Natural killer cell (primary cell): Measurements from ENCODE around the gene KLK14. TPM values are rescaled to one million over a fixed set of nuclear protein-coding genes. Genes with fewer than 3 reads are reported as not detected.

Source experiments
- ATAC-seq, 3 donors: fragments of 150-1000 bp in 2 of 3; fragments of 200-7000 bp in 1 of 3; cut with Tn5 transposase; 1 replicate in 1 of 3; 2 replicates in 2 of 3; pipeline ENCODE4 v1.10.0; 2021; ENCODE audit warnings: mild to moderate bottlenecking in 2 of 3, moderate library complexity in 2 of 3
- DNase-seq, 2 donors: peaks; one replicate each; pipeline versions ENCODE4 v3.0.0 to v3.0.0-alpha.2; 2013 to 2021; ENCODE audit warnings: mixed read lengths in 1 of 2
- H3K27ac ChIP-seq: one replicate; pipeline ENCODE4 v1.5.1; 2013; ENCODE audit warnings: mild to moderate bottlenecking, low read length
- H3K27me3 ChIP-seq: one replicate; pipeline ENCODE4 v1.6.1; 2013; ENCODE audit warnings: low read length; ENCODE audit not compliant: control insufficient read depth, insufficient read depth
- H3K36me3 ChIP-seq: one replicate; pipeline ENCODE4 v1.6.1; 2013; ENCODE audit warnings: low read length; ENCODE audit not compliant: control insufficient read depth, insufficient read depth
- H3K4me1 ChIP-seq: one replicate; pipeline ENCODE4 v1.6.1; 2013; ENCODE audit warnings: low read length; ENCODE audit not compliant: control insufficient read depth, insufficient read depth
- H3K4me3 ChIP-seq: one replicate; pipeline ENCODE4 v1.5.1; 2013; ENCODE audit warnings: low read length
- H3K9me3 ChIP-seq: one replicate; pipeline ENCODE4 v1.6.1; 2013; ENCODE audit warnings: low read length; ENCODE audit not compliant: control insufficient read depth, insufficient read depth
- H3K27ac Mint-ChIP-seq, 2 donors: one replicate each; pipeline ENCODE4 v1.8.0; 2022; ENCODE audit warnings: mild to moderate bottlenecking in 2 of 2, mixed read lengths in 2 of 2, moderate library complexity in 1 of 2
- H3K27me3 Mint-ChIP-seq, 2 donors: one replicate each; pipeline ENCODE4 v1.8.0; 2022; ENCODE audit warnings: low read depth in 2 of 2, mixed read lengths in 2 of 2
- H3K36me3 Mint-ChIP-seq: one replicate; pipeline ENCODE4 v1.8.0; 2022; ENCODE audit warnings: mixed read lengths
- H3K4me1 Mint-ChIP-seq, 2 donors: one replicate each; pipeline ENCODE4 v1.8.0; 2022; ENCODE audit warnings: mixed read lengths in 2 of 2
- H3K4me3 Mint-ChIP-seq: one replicate; pipeline ENCODE4 v1.8.0; 2022; ENCODE audit warnings: mild to moderate bottlenecking, moderate library complexity, mixed read lengths
- H3K9me3 Mint-ChIP-seq, 2 donors: one replicate each; pipeline ENCODE4 v1.8.0; 2022; ENCODE audit warnings: mixed read lengths in 2 of 2
- CTCF ChIP-seq: fragments of 200-600 bp; IDR thresholded peaks from one replicate; pipeline ENCODE4 v1.8.0; 2022; ENCODE audit warnings: antibody characterized with exemption
- WGBS: methylation state at CpG from one replicate; pipeline ENCODE4 v1.1.7; 2013; ENCODE audit warnings: missing lambda C conversion rate; ENCODE audit not compliant: insufficient coverage; 5-methylcytosine and 5-hydroxymethylcytosine counted together
- intact Hi-C: fragments of 100-400 bp; cut with micrococcal nuclease; formaldehyde crosslinking; loops from one replicate; pipeline ENCODE4 v1.14.2; 2022
- total RNA-seq, 4 donors: library from RNA; stranded (reverse); fragments of 120-200 nt in 1 of 4; gene quantifications; one replicate each; pipeline versions ENCODE4 v1.2.3 to v1.2.4, GENCODE V29; 2013 to 2022

The KLK14 gene
- total RNA-seq, 3 donors from 2014 or later (not counting 1 experiment from before 2014, with no cell fraction given) = 0.64 to 1.3 (median 1.1) TPM

DNA sequence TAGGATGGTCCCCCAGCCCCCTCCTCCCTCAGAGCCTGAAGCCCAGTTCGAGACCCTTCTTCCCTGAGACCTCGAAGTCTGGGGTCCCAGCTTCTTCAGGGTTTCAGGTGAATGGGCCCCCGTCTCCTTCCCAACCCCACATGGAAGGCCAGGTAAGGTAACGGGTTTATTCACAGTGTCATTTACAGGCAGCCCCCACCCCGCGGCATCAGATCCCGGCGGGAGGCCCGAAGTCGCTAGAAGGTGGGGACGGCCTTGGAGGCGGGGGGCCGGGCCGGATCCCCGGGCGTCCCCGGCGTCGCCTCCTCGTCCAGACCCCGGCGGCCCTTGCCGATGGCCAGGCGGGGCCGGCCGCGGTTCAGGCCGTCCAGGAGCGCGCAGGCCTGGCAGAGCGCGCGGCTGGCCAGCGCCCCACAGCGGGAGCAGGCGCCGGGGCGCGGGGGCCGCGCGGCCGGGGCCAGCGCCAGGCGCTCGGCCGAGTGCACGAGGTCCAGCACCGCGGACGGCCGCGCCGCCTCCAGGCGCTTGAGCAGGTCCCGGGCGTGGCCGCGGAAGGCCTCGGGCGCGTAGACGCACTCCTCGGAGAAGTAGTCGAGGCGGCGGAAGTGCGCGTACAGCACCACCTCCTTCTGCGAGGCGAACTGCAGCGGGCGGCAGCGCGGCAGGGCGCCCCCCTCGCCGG is 15.8 kb upstream of the KLK14 start:
- H3K4me1 Mint-ChIP-seq = peaks cover 25 to 33% of the 10 kb centered on the region in 2 donors
- no peaks in the 10 kb centered on the region for H3K27me3 Mint-ChIP-seq
- H3K4me1 ChIP-seq = peaks cover 29% of the 10 kb centered on the region
- H3K36me3 Mint-ChIP-seq = no peaks in the 10 kb centered on the region
- peaks cover 30% of the 10 kb centered on the region for H3K36me3 ChIP-seq
- 83% methylated on average over 78 of the region's 78 CpGs for WGBS
- intact Hi-C loops = loop anchor here (10.0 kb wide), 1 partner anchor 164 kb away; no protein-coding TSS in a partner anchor
- H3K4me3 ChIP-seq = no peak overlapping the region
- no peak overlapping the region for H3K27ac ChIP-seq
- ATAC-seq (peak in 2 of 3 donors; percentile 82 to 89), DNase-seq (peak; percentile 42 to 71)
- no peak overlapping the region for H3K4me3 Mint-ChIP-seq
- no peak for TF ChIP-seq CTCF
- no peaks in the 10 kb centered on the region for H3K27me3 ChIP-seq
- H3K27ac Mint-ChIP-seq = peak overlapping the region in 1 of 2 donors; percentile 77
- no peaks in the 10 kb centered on the region for H3K9me3 Mint-ChIP-seq
- H3K9me3 ChIP-seq = no peaks in the 10 kb centered on the region

DNA sequence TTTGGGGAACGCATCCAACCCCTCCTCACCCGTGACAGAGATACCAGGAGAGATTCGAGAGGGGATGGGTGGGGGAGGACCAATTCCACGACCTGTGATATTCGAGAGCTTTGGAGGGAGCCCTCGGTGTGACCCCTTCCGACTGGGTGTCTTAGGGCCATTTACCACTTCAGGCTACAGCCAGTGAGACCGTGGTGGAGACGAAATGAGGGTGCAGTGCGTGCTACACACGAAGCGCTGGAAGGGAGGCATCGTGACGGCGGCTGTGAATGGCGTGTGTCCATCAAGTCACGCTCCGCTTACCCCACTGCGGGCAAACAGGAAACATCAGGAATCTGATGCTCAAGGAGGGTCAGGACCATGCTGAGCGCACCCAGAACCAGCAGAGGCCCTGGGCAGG is 15.1 kb upstream of the KLK14 start:
- no peak for DNase-seq
- Histone ChIP-seq H3K4me3 (no peak overlapping the region), H3K27ac (no peak overlapping the region), H3K36me3 (peaks cover 26% of the 10 kb centered on the region), H3K27me3 (no peaks in the 10 kb centered on the region), H3K4me1 (peaks cover 29% of the 10 kb centered on the region), H3K9me3 (no peaks in the 10 kb centered on the region)
- TF ChIP-seq CTCF = no peak
- peak overlapping the region in 1 of 2 donors; percentile 14 for H3K27ac Mint-ChIP-seq
- H3K4me1 Mint-ChIP-seq = peaks cover 24 to 31% of the 10 kb centered on the region in 2 donors
- 90% methylated on average over 20 of the region's 20 CpGs for WGBS
- H3K36me3 Mint-ChIP-seq = no peaks in the 10 kb centered on the region
- intact Hi-C loops = loop anchor here (10.0 kb wide), 1 partner anchor 163 kb away; no protein-coding TSS in a partner anchor
- ATAC-seq = no peak
- H3K9me3 Mint-ChIP-seq = no peaks in the 10 kb centered on the region
- no peaks in the 10 kb centered on the region for H3K27me3 Mint-ChIP-seq
- peak overlapping the region; percentile 14 for H3K4me3 Mint-ChIP-seq

DNA sequence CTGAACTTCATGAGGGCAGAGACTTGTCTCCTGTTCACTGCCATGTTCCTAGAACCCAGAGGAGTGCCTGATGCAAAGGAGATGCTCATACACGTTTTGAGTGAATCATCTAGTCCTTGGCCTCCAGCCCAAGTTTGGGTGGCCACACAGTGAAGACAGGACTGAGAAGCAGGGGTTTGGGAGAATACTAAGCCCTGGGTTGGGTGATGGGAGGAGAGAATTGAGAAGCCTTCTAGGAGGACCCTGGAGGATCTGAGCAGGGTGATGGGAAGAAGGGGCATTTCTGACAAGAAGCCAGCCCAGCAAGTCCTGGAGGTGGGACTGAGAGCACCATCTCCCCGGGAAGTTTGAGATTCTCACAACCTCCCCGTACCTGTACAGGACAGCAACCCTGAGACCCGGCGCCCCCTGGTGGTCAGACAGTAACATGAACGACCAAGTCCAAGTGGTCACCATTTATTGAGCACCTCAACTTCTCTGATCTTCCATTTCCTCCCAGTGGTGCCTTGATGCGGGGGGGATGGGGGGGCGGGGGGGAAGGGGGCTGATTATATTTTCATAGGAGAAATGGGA is 14.6 kb upstream of the KLK14 start:
- Histone ChIP-seq H3K27me3 (no peaks in the 10 kb centered on the region), H3K4me1 (peaks cover 29% of the 10 kb centered on the region), H3K4me3 (no peak overlapping the region), H3K36me3 (peaks cover 21% of the 10 kb centered on the region), H3K9me3 (no peaks in the 10 kb centered on the region), H3K27ac (no peak overlapping the region)
- peak; percentile 47 for TF ChIP-seq CTCF
- Mint-ChIP-seq H3K27ac (peak overlapping the region in 1 of 2 donors; percentile 14), H3K36me3 (no peaks in the 10 kb centered on the region), H3K27me3 (no peaks in the 10 kb centered on the region), H3K4me3 (peak overlapping the region; percentile 21), H3K9me3 (no peaks in the 10 kb centered on the region), H3K4me1 (peaks cover 19 to 26% of the 10 kb centered on the region in 2 donors)
- intact Hi-C loops = loop anchor here (10.0 kb wide), 1 partner anchor 162 kb away; no protein-coding TSS in a partner anchor
- peak; percentile 59 to 70 (median 61) for ATAC-seq
- WGBS = 21% methylated on average over 5 of the region's 8 CpGs
- DNase-seq = peak; percentile 67 to 78
